Left lobe of liver (tissue), 2 donors: ENCODE results near the gene CHST8. TPM values are rescaled to one million over a fixed set of nuclear protein-coding genes. Genes with fewer than 3 reads are reported as not detected.
A peak's percentile ranks its signal among the peaks of the same experiment; 100 is the strongest.
"Not testable (repeated sequence)": the region's sequence is repeated elsewhere in the genome, so short reads cannot be mapped to it uniquely, and the experiment has no call there.

Source experiments
- ATAC-seq: fragments of 200-7000 bp; cut with Tn5 transposase; one replicate; pipeline ENCODE4 v1.9.1; 2020; ENCODE audit warnings: mild to moderate bottlenecking, moderate library complexity
- DNase-seq: peaks from one replicate; pipeline ENCODE4 v3.0.0-alpha.2; 2020; ENCODE audit warnings: low spot score
- total RNA-seq: library from RNA; stranded (reverse); gene quantifications from one replicate; pipeline ENCODE4 v1.2.1, GENCODE V29; 2021
- donor health status: DM: no; HTN: no; CAD: no; lungs with moderate emphysema.
- donor health status: DM: no; HTN: yes; CAD: no.

The CHST8 gene, protein sequence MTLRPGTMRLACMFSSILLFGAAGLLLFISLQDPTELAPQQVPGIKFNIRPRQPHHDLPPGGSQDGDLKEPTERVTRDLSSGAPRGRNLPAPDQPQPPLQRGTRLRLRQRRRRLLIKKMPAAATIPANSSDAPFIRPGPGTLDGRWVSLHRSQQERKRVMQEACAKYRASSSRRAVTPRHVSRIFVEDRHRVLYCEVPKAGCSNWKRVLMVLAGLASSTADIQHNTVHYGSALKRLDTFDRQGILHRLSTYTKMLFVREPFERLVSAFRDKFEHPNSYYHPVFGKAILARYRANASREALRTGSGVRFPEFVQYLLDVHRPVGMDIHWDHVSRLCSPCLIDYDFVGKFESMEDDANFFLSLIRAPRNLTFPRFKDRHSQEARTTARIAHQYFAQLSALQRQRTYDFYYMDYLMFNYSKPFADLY
- total RNA-seq, result 0.28 TPM

GRCh38 chr19:33621811-33622504 is at the start of gene CHST8:
Gene CHST8 (plus strand): TSS chr19:33621953. CDS start chr19:33689262, 67,309 bp downstream.
- peak; percentile 53 for DNase-seq
- ATAC-seq, result peak; percentile 91

DNA sequence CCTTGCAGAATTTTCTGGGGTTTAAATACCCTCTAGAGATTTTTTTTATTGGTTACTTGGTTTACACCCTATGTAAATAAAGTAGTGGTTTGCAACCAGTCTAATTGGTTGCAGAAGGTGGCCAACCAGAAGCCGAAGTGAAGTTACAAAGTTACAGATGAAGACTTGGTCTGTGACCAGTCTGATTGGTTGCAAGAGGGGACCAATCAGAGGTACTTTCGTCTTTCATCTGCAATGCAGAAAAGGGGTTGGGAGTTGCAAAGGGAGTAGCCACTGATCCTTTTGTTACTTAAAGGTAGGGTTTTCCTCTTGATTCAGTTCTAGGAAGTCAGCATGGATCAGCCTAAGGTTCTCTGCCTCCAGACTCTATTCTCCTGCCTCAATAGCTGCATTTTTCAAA is 48.8 kb upstream of the CHST8 start:
- no peak for DNase-seq
- ATAC-seq, result no peak

DNA sequence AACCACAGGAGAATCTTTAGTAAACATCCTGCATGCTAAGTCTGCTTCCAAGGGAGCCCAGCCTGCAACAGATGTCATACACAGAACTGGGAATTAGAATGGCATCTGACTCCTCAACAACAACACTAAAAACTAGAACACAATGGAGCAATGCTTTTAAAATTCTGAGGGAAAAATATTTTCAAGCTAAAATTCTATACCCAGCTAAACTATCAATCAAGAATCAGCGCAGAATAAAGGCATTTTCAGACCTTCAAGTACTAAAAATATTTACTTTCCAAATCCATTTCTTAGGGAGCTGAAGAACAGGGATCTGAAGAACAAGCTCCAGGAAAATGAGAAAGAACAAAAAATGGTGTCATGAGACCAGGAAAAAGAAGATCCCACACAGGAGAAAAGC is 46.9 kb upstream of the CHST8 start:
- DNase-seq (no peak), ATAC-seq (no peak)

DNA sequence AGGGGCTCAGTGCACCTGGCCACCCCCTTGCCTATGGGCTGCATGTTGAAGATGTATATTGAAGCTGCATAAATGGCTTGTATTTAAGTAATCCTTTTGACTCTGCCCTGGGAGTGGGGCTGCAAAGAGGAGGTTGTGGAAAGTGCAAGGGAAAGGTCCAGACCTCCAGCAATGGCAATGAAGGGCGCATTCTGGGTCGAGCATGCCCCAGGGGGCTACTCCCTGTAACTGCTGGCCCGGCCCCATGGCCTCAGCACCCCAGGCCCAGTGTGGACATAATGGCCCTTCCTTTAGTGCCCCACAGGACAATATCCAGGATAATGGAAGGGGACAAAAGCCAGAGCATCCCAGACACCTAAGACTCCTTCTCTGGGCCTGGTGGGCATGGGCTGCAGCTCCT is 43.1 kb upstream of the CHST8 start:
- no peak for DNase-seq
- no peak for ATAC-seq

GRCh38 chr19:33580026-33580644 is 41.6 kb upstream of the CHST8 start:
- peak; percentile 49 for DNase-seq
- peak; percentile 95 for ATAC-seq

- ATAC-seq (peak; percentile 61), DNase-seq (no peak)
These were observed 41.1 kb upstream of the CHST8 start for GRCh38 chr19:33580645-33581037.

DNA sequence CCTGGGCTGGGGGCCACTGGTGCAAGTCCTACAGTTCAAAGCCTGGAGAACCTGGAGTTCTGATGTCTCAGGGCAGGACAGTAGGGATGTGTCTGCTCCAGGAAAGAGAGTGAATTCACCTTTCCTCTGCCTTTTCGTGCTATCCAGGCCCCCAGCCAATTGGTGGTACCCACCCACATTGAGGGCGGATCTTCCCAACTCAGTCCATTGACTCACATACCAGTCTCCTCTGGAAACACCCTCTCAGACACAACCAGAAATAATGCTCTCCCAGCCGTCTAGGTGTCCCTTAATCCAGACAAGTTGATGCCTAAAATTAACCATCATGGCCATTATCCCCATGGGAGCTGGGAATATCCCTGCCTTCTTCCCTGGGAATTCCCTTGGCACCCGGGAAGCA is 38.8 kb upstream of the CHST8 start:
- ATAC-seq (no peak), DNase-seq (no peak)

GRCh38 chr19:33587150-33587549 is 34.6 kb upstream of the CHST8 start:
- no peak for ATAC-seq
- DNase-seq, result no peak

- no peak for ATAC-seq
- no peak for DNase-seq
These were observed 31.5 kb upstream of the CHST8 start for GRCh38 chr19:33590224-33590623.

DNA sequence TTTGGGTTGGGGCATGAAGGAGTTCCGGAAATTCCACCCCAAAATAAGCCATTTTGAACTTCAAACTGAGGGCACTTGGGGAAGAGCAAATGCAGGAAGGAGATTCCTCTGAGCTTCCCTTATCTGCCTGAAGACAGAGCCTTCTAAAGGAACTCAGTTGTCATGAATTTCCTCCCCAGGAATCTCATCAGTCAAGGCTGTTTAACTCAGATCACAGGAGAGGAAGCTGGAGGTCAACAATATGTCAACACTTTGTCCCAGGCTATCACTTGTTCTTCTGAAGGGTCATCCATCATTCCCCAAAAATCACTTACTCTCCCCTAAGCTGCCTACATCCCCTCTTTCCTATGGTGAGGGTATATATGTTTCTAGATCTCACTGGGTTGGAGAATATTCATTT is 26.0 kb upstream of the CHST8 start:
- ATAC-seq, result no peak
- DNase-seq, result no peak

GRCh38 chr19:33601583-33601982 is 20.2 kb upstream of the CHST8 start:
- no peak for ATAC-seq
- no peak for DNase-seq

- ATAC-seq, result no peak
- no peak for DNase-seq
These were observed 19.1 kb upstream of the CHST8 start for GRCh38 chr19:33602576-33603204.

DNA sequence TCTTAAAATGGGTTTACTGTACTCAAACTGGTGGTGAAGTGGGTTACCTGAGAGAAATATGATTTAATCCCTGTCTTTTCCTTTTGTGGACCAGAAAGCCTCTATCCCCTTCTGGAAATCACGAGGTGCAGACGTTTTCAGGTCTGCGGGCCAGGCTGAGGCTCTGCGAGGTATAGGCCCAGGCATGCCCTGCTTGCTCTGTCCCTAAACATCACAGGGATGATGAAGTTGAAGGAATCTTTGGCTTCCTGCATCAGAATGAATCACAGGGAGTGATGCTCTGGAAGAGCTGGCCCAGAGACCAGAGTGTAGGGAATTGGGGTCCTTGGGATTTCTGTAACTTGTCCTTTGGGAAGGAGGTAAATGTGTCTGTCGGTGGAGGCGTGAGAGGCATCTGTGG is 18.4 kb upstream of the CHST8 start:
- ATAC-seq (no peak), DNase-seq (no peak)

GRCh38 chr19:33604651-33605050 is 17.1 kb upstream of the CHST8 start:
- DNase-seq (no peak), ATAC-seq (no peak)

DNA sequence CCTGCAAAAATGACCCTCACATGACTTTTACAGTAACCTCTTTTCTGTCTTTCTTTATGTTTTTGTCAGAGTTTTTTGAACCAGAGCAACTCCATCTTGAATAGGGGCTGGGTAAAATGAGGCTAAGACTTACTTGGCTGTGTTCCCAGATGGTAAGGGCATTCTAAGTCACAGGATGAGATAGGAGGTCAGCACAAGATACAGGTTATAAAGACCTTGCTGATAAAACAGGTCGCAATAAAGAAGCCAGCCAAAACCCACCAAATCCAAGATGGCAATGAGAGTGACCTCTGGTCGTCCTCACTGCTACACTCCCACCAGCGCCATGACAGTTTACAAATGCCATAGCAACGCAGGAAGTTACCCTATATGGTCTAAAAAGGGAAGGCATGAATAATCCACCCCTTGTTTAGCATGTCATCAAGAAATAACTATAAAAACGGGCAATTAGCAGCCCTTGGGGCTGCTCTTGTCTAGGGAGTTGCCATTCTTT is 15.9 kb upstream of the CHST8 start:
- DNase-seq, ATAC-seq: not testable (repeated sequence)

DNA sequence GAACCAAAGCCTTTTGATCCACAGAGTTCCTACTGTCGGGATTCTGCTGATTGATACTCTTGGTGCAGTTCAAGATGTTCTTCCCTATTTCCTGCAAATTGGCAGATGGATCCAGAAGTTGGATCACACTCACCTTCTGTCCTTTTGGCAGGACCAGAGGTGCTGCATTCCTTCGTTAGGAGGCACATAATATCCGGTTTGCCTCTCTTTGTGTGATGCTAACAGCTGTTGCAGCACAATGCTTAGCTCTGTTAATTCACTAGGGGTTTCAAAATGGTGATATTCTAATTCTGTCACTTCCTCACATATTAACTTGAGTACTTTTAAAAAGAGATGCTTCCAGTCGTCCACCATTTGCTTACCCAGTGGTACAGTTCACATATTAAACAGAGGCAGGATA is 15.2 kb upstream of the CHST8 start:
- DNase-seq (no peak), ATAC-seq (no peak)

DNA sequence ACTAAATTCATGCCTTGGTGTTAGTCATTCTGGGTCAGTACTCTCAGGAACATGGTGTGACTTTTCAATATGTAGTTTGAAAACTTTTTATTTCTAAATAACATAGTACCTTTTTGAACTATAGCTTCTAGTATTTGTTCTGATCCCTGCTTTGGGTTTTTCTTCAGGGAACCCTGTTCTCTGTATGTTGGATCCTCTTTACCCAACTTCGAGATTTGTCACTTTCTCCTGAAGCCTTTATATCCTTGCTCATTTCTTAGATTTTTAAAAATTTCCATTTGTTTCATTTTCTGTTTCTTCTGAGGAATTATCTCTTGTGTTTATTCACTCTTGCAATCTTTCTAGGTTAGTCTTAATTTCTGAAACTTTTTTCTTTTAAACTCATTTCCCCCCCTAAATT is 12.4 kb upstream of the CHST8 start:
- ATAC-seq (no peak), DNase-seq (no peak)

DNA sequence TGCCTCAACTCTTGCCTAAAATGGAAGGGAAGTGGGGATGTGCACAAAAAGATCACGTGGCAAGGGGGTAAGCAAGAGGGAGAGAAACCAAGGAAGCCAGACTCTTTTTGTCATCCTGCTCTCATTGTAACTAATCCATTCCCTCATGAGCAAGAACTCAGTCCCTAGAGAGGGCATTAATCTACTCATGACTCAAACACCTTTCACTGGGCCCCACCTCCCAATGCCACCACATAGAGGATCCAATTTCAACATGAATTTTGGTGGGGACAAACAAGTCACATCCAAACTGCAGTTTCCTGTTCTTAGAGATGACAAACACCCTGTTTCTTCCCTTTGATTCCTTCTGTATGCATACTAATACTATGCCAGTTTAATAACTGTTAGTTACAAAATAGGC is 11.2 kb upstream of the CHST8 start:
- ATAC-seq, result no peak

DNA sequence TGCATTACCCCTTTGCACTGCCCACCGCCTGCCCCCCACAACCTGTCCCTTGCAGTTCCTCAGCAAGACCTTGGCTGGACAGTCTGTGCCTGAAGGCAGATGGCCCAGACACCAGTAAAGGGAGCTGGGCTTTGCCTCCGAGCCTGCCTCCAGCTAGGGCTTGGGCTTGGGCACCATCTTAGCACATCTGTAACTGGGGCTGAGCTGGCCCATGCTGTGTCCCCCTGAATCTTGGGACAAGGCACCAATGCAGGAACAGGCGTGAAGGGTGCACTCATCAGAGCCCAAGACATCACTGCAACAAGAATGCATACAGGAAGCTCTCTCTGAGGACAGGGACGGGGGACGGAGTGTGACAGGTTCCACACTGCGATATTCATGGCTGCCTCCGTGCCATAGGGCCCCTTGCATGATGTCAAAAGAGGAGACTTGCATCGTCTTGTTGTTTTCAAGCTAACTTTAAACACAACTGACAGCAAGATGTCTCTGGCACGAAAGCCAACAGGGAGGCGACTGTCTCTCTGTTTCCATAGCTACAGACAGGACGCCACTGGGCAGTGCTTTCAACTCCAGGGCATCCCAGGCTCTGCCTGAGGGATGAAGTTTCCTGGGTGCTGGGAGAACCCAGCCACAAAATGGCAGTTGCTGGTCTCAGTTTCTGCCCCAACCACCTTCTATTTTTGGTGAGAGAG is 8.7 kb upstream of the CHST8 start:
- DNase-seq, result no peak
- ATAC-seq, result no peak

More for the DNA sequence above, 11.2 kb upstream of the CHST8 start:
- DNase-seq, result no peak

- no peak for ATAC-seq
- DNase-seq, result no peak
These were observed 8.1 kb upstream of the CHST8 start for GRCh38 chr19:33613620-33614000.

- ATAC-seq, result no peak
- DNase-seq, result no peak
These were observed 5.4 kb upstream of the CHST8 start for GRCh38 chr19:33616346-33616745.
